Neuronal stem cell (in vitro differentiated cells): Measurements from ENCODE around the gene LRATD1.

ENCODE experiments used
- DNase-seq: peaks from one replicate; pipeline ENCODE4 v3.0.0-alpha.2; 2013; ENCODE audit warnings: low spot score
- H2AFZ ChIP-seq: one replicate; pipeline ENCODE4 v1.6.1; 2013; ENCODE audit warnings: mild to moderate bottlenecking, low read length, inconsistent platforms
- H2AK5ac ChIP-seq: 2 replicates; pipeline ENCODE4 v1.6.1; 2013; ENCODE audit warnings: low read depth, mild to moderate bottlenecking, inconsistent platforms, low read length, moderate library complexity, mixed read lengths
- H2BK120ac ChIP-seq: 2 replicates; pipeline ENCODE4 v1.6.1; 2013; ENCODE audit warnings: low read depth, mild to moderate bottlenecking, inconsistent platforms, low read length, moderate library complexity, mixed read lengths
- H2BK12ac ChIP-seq: one replicate; pipeline ENCODE4 v1.6.1; 2013; ENCODE audit warnings: low read length, inconsistent platforms
- H2BK15ac ChIP-seq: 2 replicates; pipeline ENCODE4 v1.6.1; 2013; ENCODE audit warnings: mild to moderate bottlenecking, low read length, inconsistent platforms, mixed read lengths
- H2BK5ac ChIP-seq: one replicate; pipeline ENCODE4 v1.6.1; 2013; ENCODE audit warnings: inconsistent platforms, mild to moderate bottlenecking, low read length, moderate library complexity
- H3K14ac ChIP-seq: one replicate; pipeline ENCODE4 v1.6.1; 2013; ENCODE audit warnings: low read length, inconsistent platforms
- H3K18ac ChIP-seq: 2 replicates; pipeline ENCODE4 v1.6.1; 2013; ENCODE audit warnings: low read length, inconsistent platforms
- H3K23ac ChIP-seq: 2 replicates; pipeline ENCODE4 v1.6.1; 2013; ENCODE audit warnings: low read depth, mild to moderate bottlenecking, mixed read lengths, low read length, inconsistent platforms; ENCODE audit not compliant: poor library complexity
- H3K27ac ChIP-seq: replicated peaks from 3 replicates; pipeline ENCODE4 v1.5.1; 2013; ENCODE audit warnings: low read length, inconsistent platforms
- H3K27me3 ChIP-seq, 3 experiments: 2 replicates each; pipeline ENCODE4 v1.6.1; 2013; ENCODE audit warnings: low read length in 3 of 3, mild to moderate bottlenecking in 2 of 3, inconsistent platforms in 1 of 3, low read depth in 1 of 3, mixed read lengths in 1 of 3, moderate library complexity in 1 of 3; ENCODE audit not compliant: control insufficient read depth in 3 of 3, insufficient read depth in 3 of 3
- H3K36me3 ChIP-seq, 2 donors: replicated peaks in 1 of 2; 2 replicates each; pipeline ENCODE4 v1.6.1; 2013; ENCODE audit warnings: low read length in 2 of 2; ENCODE audit not compliant: control insufficient read depth in 2 of 2, insufficient read depth in 2 of 2
- H3K4ac ChIP-seq: 2 replicates; pipeline ENCODE4 v1.6.1; 2013; ENCODE audit warnings: inconsistent platforms, mild to moderate bottlenecking, low read length, moderate library complexity
- H3K4me1 ChIP-seq, 2 donors: 1 replicate in 1 of 2; 2 replicates in 1 of 2; pipeline ENCODE4 v1.6.1; 2013; ENCODE audit warnings: low read length in 2 of 2, low read depth in 1 of 2; ENCODE audit not compliant: control insufficient read depth in 2 of 2, insufficient read depth in 1 of 2
- H3K4me2 ChIP-seq: one replicate; pipeline ENCODE4 v1.6.1; 2013; ENCODE audit warnings: mild to moderate bottlenecking, low read length, inconsistent platforms; ENCODE audit not compliant: insufficient read depth, poor library complexity, severe bottlenecking
- H3K4me3 ChIP-seq, 2 donors: 2 replicates each; pipeline ENCODE4 v1.5.1; 2013; ENCODE audit warnings: low read length in 2 of 2, mild to moderate bottlenecking in 2 of 2, inconsistent platforms in 1 of 2, moderate library complexity in 1 of 2
- H3K79me1 ChIP-seq: one replicate; pipeline ENCODE4 v1.6.1; 2013; ENCODE audit warnings: low read depth, mild to moderate bottlenecking, inconsistent platforms, low read length, moderate library complexity
- H3K9ac ChIP-seq: one replicate; pipeline ENCODE4 v1.6.1; 2013; ENCODE audit warnings: mild to moderate bottlenecking, low read depth, low read length, inconsistent platforms; ENCODE audit not compliant: poor library complexity
- H3K9me3 ChIP-seq, 2 donors: replicated peaks in 1 of 2; 2 replicates each; pipeline versions ENCODE3 to v1.6.1; 2013; ENCODE audit warnings: low read length in 2 of 2, mild to moderate bottlenecking in 2 of 2, inconsistent platforms in 1 of 2, low read depth in 1 of 2, mixed read lengths in 1 of 2, moderate library complexity in 1 of 2; ENCODE audit not compliant: control insufficient read depth in 2 of 2, insufficient read depth in 1 of 2
- H4K8ac ChIP-seq: one replicate; pipeline ENCODE4 v1.6.1; 2013; ENCODE audit warnings: low read depth, mild to moderate bottlenecking, inconsistent platforms, low read length, moderate library complexity
- H4K91ac ChIP-seq: one replicate; pipeline ENCODE4 v1.6.1; 2013; ENCODE audit warnings: low read length, low read depth, mild to moderate bottlenecking, inconsistent platforms; ENCODE audit not compliant: poor library complexity
- WGBS, 2 donors: extraction: QIAGEN DNeasy Blood & Tissue Kit; methylation state at CpG; one replicate each; pipeline ENCODE4 v1.1.7; 2013; ENCODE audit warnings: missing lambda C conversion rate in 2 of 2, mixed read lengths in 1 of 2; ENCODE audit not compliant: insufficient read length in 2 of 2, insufficient replicate concordance in 1 of 2; ENCODE audit errors: extremely low coverage in 2 of 2; 5-methylcytosine and 5-hydroxymethylcytosine counted together

LRATD1 gene

DNA sequence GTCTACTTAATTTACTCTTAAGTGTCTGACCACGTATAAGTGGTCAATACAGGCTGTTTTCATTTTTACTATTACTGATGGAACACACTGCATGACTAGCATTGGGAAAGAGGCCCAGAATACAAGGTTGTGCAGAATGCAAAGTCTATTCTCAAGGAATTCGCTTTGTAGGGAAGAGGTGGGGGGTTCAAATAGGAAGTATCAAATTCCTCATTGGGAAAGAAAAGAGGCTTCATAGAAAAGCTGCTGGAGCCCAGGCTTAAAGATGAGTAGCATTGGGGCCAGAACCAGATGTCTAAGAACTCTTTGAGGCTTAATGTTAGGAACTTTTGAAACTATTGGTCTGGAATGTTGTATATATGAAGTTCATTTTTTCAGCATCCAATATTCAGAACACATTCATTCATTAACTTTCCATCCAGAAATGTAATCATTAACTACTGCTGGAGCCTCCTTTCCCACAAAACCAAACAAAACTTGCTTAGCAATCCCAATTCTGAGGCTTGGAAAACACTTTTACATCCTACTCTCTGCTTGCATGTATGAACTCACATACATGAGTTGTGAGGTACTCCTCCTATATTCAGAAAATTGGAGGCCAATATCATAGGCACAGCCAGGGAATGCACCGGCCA is 994 bp upstream of the LRATD1 start:
- Histone ChIP-seq H3K27ac (no peak overlapping the region), H3K4me3 (no peak overlapping the region), H2AK5ac (no peak overlapping the region), H3K18ac (no peak overlapping the region), H3K23ac (no peak overlapping the region), H2BK5ac (peak overlapping the region; percentile 54), H3K36me3 (no peaks in the 10 kb centered on the region), H3K9me3 (no peaks in the 10 kb centered on the region), H4K8ac (no peak overlapping the region), H3K14ac (no peak overlapping the region), H3K27me3 (peaks cover 3 to 77% (median 18%) of the 10 kb centered on the region in 3 experiments), H3K4me1 (peaks cover 1 to 5% of the 10 kb centered on the region in 2 donors), H3K4ac (no peak overlapping the region), H2AFZ (peak overlapping the region; percentile 92), H3K79me1 (no peaks in the 10 kb centered on the region), H2BK15ac (peak overlapping the region; percentile 96), H2BK120ac (no peak overlapping the region), H3K9ac (no peak overlapping the region), H4K91ac (no peak overlapping the region), H3K4me2 (peak overlapping the region; percentile 91), H2BK12ac (no peak overlapping the region)
- WGBS, 2 donors, result no CpG with 5 or more reads among the region's 3 CpGs
- DNase-seq, result no peak

DNA sequence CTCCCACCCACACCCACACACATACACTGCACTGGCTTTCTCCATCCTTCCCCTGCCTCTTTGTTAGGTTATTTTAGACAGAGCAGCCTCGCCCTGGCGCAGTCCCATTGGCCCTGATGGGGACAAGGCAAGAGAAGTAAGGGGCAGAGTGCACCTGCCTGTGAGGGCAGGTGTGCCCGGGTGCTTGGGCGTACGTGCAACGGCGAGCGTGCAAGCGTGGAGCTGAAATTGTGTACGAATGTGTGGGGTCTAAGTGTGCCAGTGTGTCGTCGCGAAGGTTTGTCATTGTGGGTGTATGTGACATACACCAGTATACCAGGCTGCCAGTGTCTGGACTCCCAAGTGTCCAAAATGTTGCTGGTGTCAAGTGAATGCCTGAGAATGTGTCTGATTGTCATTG is 544 bp downstream of the LRATD1 start:
- WGBS, 2 donors, result no CpG with 5 or more reads among the region's 13 CpGs
- H3K27ac ChIP-seq, result no peak overlapping the region
- DNase-seq, result no peak

DNA sequence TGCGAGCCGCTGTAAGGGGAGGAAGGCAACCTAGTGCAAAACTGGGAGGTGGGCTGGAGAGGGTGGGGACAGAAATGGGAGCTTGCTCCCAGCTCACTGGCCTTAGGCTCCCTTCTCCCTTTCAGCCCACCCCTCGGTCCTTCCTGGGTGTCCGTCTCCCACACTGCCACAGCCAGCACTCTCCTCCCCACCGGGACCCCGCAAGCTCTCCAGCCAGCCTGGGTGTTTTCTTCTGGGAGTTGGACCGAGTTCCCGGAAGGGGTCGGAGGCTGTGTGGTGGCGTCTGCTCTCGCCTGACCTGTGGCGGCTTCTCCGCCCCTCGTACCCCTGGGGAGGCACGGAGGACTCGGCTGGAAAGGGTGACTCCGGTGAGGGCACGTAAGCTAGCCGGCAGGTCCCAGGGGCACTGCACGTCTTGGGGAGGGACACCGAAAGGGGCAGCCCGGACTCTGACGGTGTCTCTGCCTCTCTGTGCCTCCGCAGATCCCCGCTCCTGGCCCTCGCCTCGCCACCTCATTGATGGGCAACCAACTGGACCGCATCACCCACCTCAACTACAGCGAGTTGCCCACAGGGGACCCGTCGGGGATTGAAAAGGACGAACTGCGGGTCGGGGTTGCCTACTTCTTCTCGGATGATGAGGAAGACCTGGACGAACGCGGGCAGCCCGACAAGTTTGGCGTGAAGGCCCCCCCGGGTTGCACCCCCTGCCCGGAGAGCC is 1.1 kb downstream of the LRATD1 start:
- no peak overlapping the region for H2BK5ac ChIP-seq
- H4K91ac ChIP-seq, result no peak overlapping the region
- H4K8ac ChIP-seq, result peak overlapping the region; percentile 73
- no CpG with 5 or more reads among the region's 42 CpGs for WGBS, 2 donors
- H3K27me3 ChIP-seq, result peaks cover 3 to 85% (median 18%) of the 10 kb centered on the region in 3 experiments
- H3K4ac ChIP-seq, result no peak overlapping the region
- peak overlapping the region; percentile 71 for H3K23ac ChIP-seq
- H3K4me1 ChIP-seq, result peaks cover 1 to 5% of the 10 kb centered on the region in 2 donors
- peak overlapping the region; percentile 40 for H2BK15ac ChIP-seq
- H3K27ac ChIP-seq, result no peak overlapping the region
- peak overlapping the region; percentile 45 to 88 for H3K4me3 ChIP-seq
- H2AFZ ChIP-seq, result peak overlapping the region; percentile 93
- no peaks in the 10 kb centered on the region for H3K9me3 ChIP-seq
- peak overlapping the region; percentile 92 for H3K4me2 ChIP-seq
- H3K14ac ChIP-seq, result peak overlapping the region; percentile 65
- H3K9ac ChIP-seq, result peak overlapping the region; percentile 78
- H3K18ac ChIP-seq, result peak overlapping the region; percentile 97
- H3K36me3 ChIP-seq, result no peaks in the 10 kb centered on the region
- no peak overlapping the region for H2AK5ac ChIP-seq
- H3K79me1 ChIP-seq, result no peaks in the 10 kb centered on the region
- DNase-seq, result peak; percentile 29
- H2BK12ac ChIP-seq, result peak overlapping the region; percentile 91
- peak overlapping the region; percentile 7 for H2BK120ac ChIP-seq

More for the DNA sequence above, 544 bp downstream of the LRATD1 start:
- Histone ChIP-seq H3K18ac (peak overlapping the region; percentile 92), H3K4me3 (peak overlapping the region; percentile 45 to 88), H3K23ac (peak overlapping the region; percentile 68), H2BK120ac (no peak overlapping the region), H3K27me3 (peaks cover 3 to 85% (median 18%) of the 10 kb centered on the region in 3 experiments), H3K9ac (peak overlapping the region; percentile 27), H2BK12ac (no peak overlapping the region), H4K8ac (no peak overlapping the region), H3K4me1 (peaks cover 1 to 5% of the 10 kb centered on the region in 2 donors), H3K4ac (no peak overlapping the region), H4K91ac (no peak overlapping the region), H3K79me1 (no peaks in the 10 kb centered on the region), H2BK15ac (peak overlapping the region; percentile 11), H3K36me3 (no peaks in the 10 kb centered on the region), H2AK5ac (no peak overlapping the region), H2BK5ac (no peak overlapping the region), H3K4me2 (peak overlapping the region; percentile 92), H2AFZ (peak overlapping the region; percentile 92), H3K9me3 (no peaks in the 10 kb centered on the region), H3K14ac (no peak overlapping the region)

GRCh38 chr2:14634182-14634488 is 1.6 kb downstream of the LRATD1 start:
- no peak for DNase-seq
- H3K27ac ChIP-seq, result no peak overlapping the region
- no peak overlapping the region for H2BK5ac ChIP-seq

More at GRCh38 chr2:14634182-14634488, 1.6 kb downstream of the LRATD1 start:
- Histone ChIP-seq H3K23ac (peak overlapping the region; percentile 71), H3K36me3 (no peaks in the 10 kb centered on the region), H3K9me3 (no peaks in the 10 kb centered on the region), H3K14ac (peak overlapping the region; percentile 65), H3K27me3 (peaks cover 3 to 81% (median 18%) of the 10 kb centered on the region in 3 experiments), H4K91ac (no peak overlapping the region), H2AK5ac (no peak overlapping the region), H4K8ac (no peak overlapping the region), H3K4ac (no peak overlapping the region), H2BK15ac (peak overlapping the region; percentile 40), H3K18ac (peak overlapping the region; percentile 97), H2AFZ (peak overlapping the region; percentile 93), H2BK120ac (peak overlapping the region; percentile 7), H3K79me1 (no peaks in the 10 kb centered on the region), H3K4me1 (peaks cover 1 to 5% of the 10 kb centered on the region in 2 donors), H3K4me2 (peak overlapping the region; percentile 92), H3K9ac (peak overlapping the region; percentile 78), H3K4me3 (peak overlapping the region; percentile 45 to 88), H2BK12ac (peak overlapping the region; percentile 91)
- no CpG with 5 or more reads among the region's 31 CpGs for WGBS, 2 donors
